Measurements from ENCODE around the gene NRG2.

The NRG2 gene

GRCh38 chr5:139812323-139812722 lies 230.8 kb downstream of the NRG2 start:
- no peak for DNase-seq (ENCODE audit: low spot score)

- no peak for DNase-seq (ENCODE audit: low spot score)
These were observed 231.9 kb downstream of the NRG2 start for GRCh38 chr5:139811274-139811607.

- no peak for DNase-seq (ENCODE audit: low spot score)
These were observed 232.5 kb downstream of the NRG2 start for GRCh38 chr5:139810341-139811273.

GRCh38 chr5:139809331-139809810 lies 233.7 kb downstream of the NRG2 start:
- DNase-seq (ENCODE audit: low spot score) = no peak

GRCh38 chr5:139808481-139809330 lies 234.4 kb downstream of the NRG2 start:
- DNase-seq (ENCODE audit: low spot score) = no peak

- no peak for DNase-seq (ENCODE audit: low spot score)
These were observed 235.5 kb downstream of the NRG2 start for GRCh38 chr5:139807647-139808030.

- DNase-seq (ENCODE audit: low spot score) = no peak
These were observed 236.1 kb downstream of the NRG2 start for GRCh38 chr5:139806726-139807646.

- DNase-seq (ENCODE audit: low spot score) = no peak
These were observed 237.0 kb downstream of the NRG2 start for GRCh38 chr5:139806111-139806510.

GRCh38 chr5:139805545-139805944 lies 237.6 kb downstream of the NRG2 start:
- DNase-seq (ENCODE audit: low spot score) = no peak

GRCh38 chr5:139804800-139805397 lies 238.2 kb downstream of the NRG2 start:
- no peak for DNase-seq (ENCODE audit: low spot score)

- DNase-seq (ENCODE audit: low spot score) = no peak
These were observed 239.1 kb downstream of the NRG2 start for GRCh38 chr5:139803978-139804377.

GRCh38 chr5:139799359-139799758 lies 243.7 kb downstream of the NRG2 start:
- no peak for DNase-seq (ENCODE audit: low spot score)

GRCh38 chr5:139798883-139799282 lies 244.2 kb downstream of the NRG2 start:
- no peak for DNase-seq (ENCODE audit: low spot score)

- no peak for DNase-seq (ENCODE audit: low spot score)
These were observed 245.1 kb downstream of the NRG2 start for GRCh38 chr5:139797856-139798510.

- DNase-seq (ENCODE audit: low spot score) = no peak
These were observed 245.8 kb downstream of the NRG2 start for GRCh38 chr5:139797335-139797734.

Measured in LoVo (cell line).